ENCODE data around the gene SLC23A2. TPM values are rescaled to one million over a fixed set of nuclear protein-coding genes. Genes with fewer than 3 reads are reported as not detected.

Gene SLC23A2
- total RNA-seq, 1 experiment from 2014 or later = 16.3 TPM

DNA sequence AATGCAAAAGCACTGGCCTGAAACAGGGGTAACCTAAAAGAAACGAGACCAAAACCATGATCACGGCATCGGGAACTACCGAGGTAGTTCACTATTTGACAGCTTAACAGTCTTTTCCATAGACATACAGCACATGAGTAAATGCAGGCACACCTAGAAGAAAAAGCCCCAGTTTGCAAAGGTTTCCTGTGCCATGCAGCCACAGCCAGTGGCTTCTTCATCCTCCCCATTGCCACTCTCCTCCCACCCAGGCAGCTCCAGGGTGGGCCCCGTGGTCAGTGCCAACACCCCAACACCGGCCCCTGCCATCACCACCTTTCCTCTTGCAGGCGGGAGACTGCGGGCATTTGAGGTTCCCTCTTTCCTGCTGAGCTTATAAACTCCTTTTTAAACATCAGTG is 115.4 kb downstream of the SLC23A2 start:
- no peaks in the 10 kb centered on the region for H4K20me1 ChIP-seq (ENCODE audit: insufficient read depth)
- no peak overlapping the region for H3K4me3 ChIP-seq (replicated peaks in 1 of 2; ENCODE audit: low read depth in 1 of 2, low read length in 2 of 2)
- CTCF ChIA-PET = no interaction called here
- no peaks in the 10 kb centered on the region for H3K9me3 ChIP-seq (ENCODE audit: control insufficient read depth in 1 of 2, insufficient read depth in 1 of 2, low read depth in 1 of 2, low read length in 2 of 2)
- no peak overlapping the region for H3K27ac ChIP-seq (ENCODE audit: low read depth, low read length)
- RAD21 ChIA-PET (ENCODE audit: low non-redundant PET in 1 of 2, low total read pairs in 2 of 2, uncharacterized antibody in 2 of 2, unreplicated experiment in 2 of 2) = no interaction called here
- POLR2A ChIA-PET = no interaction called here
- no peak overlapping the region for H3K4me2 ChIP-seq (ENCODE audit: low read length)
- H2AFZ ChIP-seq (ENCODE audit: low read depth, low read length, poor library complexity, severe bottlenecking) = no peak overlapping the region
- no peaks in the 10 kb centered on the region for H3K27me3 ChIP-seq (ENCODE audit: insufficient read depth, low read length)
- ATAC-seq (no peak), DNase-seq (ENCODE audit: low read depth, low spot score) (no peak)
- intact Hi-C loops (cut with micrococcal nuclease) = no loop called here
- no peaks in the 10 kb centered on the region for H3K79me2 ChIP-seq (ENCODE audit: insufficient read depth, low read length)
- H3K9me2 ChIP-seq (ENCODE audit: insufficient read depth) = no peaks in the 10 kb centered on the region
- BruUV-seq (replicated peaks) = no TSS peak
- no peaks in the 10 kb centered on the region for H3K4me1 ChIP-seq (ENCODE audit: control insufficient read depth in 1 of 2, insufficient read depth in 2 of 2, low read length in 2 of 2)
- no peak for TF ChIP-seq FOSL1 (IDR thresholded peaks at IDR 0.05; ENCODE audit: low read depth)
- TF ChIP-seq, protein P1, sequence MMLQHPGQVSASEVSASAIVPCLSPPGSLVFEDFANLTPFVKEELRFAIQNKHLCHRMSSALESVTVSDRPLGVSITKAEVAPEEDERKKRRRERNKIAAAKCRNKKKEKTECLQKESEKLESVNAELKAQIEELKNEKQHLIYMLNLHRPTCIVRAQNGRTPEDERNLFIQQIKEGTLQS (IDR thresholded peaks at IDR 0.05) = no peak
- TF ChIP-seq JUND (IDR thresholded peaks at IDR 0.05) = no peak
- H3K36me3 ChIP-seq (ENCODE audit: control insufficient read depth in 1 of 2, insufficient read depth in 2 of 2, low read length in 2 of 2) = no peaks in the 10 kb centered on the region; a peak in 1 of 4 replicates
- no peak overlapping the region for H3K9ac ChIP-seq (ENCODE audit: low read length)

DNA sequence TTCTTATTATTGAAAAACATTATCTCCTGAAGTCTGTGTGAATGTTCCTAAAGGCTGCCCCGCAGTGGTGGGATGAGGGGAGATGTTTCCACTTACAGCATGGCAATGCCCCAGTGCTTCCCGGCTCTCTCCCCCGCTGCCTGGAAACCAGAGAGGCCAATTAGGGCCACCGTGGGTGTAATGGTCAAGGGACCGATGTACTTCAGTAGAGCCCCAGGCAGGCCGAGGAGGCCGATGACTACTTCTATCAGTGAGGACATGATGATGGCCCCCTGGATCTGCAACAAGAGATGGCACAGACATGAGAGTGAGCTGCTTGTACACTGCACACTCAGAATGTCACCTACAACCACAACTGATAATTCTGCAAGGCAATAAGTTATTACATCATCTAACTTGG is 117.8 kb downstream of the SLC23A2 start:
- Histone ChIP-seq H3K9ac (ENCODE audit: low read length) (no peak overlapping the region), H3K9me3 (ENCODE audit: control insufficient read depth in 1 of 2, insufficient read depth in 1 of 2, low read depth in 1 of 2, low read length in 2 of 2) (no peaks in the 10 kb centered on the region), H3K27me3 (ENCODE audit: insufficient read depth, low read length) (no peaks in the 10 kb centered on the region), H3K9me2 (ENCODE audit: insufficient read depth) (no peaks in the 10 kb centered on the region), H3K79me2 (ENCODE audit: insufficient read depth, low read length) (no peaks in the 10 kb centered on the region), H3K27ac (ENCODE audit: low read depth, low read length) (no peak overlapping the region), H2AFZ (ENCODE audit: low read depth, low read length, poor library complexity, severe bottlenecking) (no peak overlapping the region), H4K20me1 (ENCODE audit: insufficient read depth) (no peaks in the 10 kb centered on the region), H3K4me1 (ENCODE audit: control insufficient read depth in 1 of 2, insufficient read depth in 2 of 2, low read length in 2 of 2) (no peaks in the 10 kb centered on the region), H3K4me2 (ENCODE audit: low read length) (no peak overlapping the region), H3K4me3 (replicated peaks in 1 of 2; ENCODE audit: low read depth in 1 of 2, low read length in 2 of 2) (no peak overlapping the region), H3K36me3 (ENCODE audit: control insufficient read depth in 1 of 2, insufficient read depth in 2 of 2, low read length in 2 of 2) (no peaks in the 10 kb centered on the region; a peak in 1 of 4 replicates)
- POLR2A ChIA-PET = no interaction called here
- BruUV-seq (replicated peaks) = no TSS peak
- ATAC-seq (no peak), DNase-seq (ENCODE audit: low read depth, low spot score) (no peak)
- CTCF ChIA-PET = no interaction called here
- RAD21 ChIA-PET (ENCODE audit: low non-redundant PET in 1 of 2, low total read pairs in 2 of 2, uncharacterized antibody in 2 of 2, unreplicated experiment in 2 of 2) = no interaction called here
- no peak for TF ChIP-seq SIN3A (IDR thresholded peaks at IDR 0.05; ENCODE audit: low read depth)
- no peak for TF ChIP-seq CBX3 (IDR thresholded peaks at IDR 0.05; ENCODE audit: low read depth)
- intact Hi-C loops (cut with micrococcal nuclease) = no loop called here
